Measurements from ENCODE around the gene GRAP.

The GRAP gene

GRCh38 chr17:19004421-19005136 is 42.2 kb downstream of the GRAP start, which contains the start of gene FAM83G:
Gene FAM83G (minus strand): TSS chr17:19004764. CDS start chr17:19004041, 723 bp downstream.
- peak; percentile 64 for FAIRE-seq

GRCh38 chr17:19003543-19004420 is 43.0 kb downstream of the GRAP start:
- DNase-seq (ENCODE audit: insufficient read length, low spot score), result peak; percentile 54
- FAIRE-seq, result no peak

More at GRCh38 chr17:19004421-19005136, 42.2 kb downstream of the GRAP start, which contains the start of gene FAM83G:
- peak; percentile 87 for DNase-seq (ENCODE audit: insufficient read length, low spot score)

GRCh38 chr17:19002805-19003542 is 43.8 kb downstream of the GRAP start:
- peak; percentile 45 for FAIRE-seq
- no peak for DNase-seq (ENCODE audit: insufficient read length, low spot score)

GRCh38 chr17:19001907-19002590 is 44.7 kb downstream of the GRAP start:
- no peak for FAIRE-seq
- no peak for DNase-seq (ENCODE audit: insufficient read length, low spot score)

GRCh38 chr17:19000531-19001325 is 46.0 kb downstream of the GRAP start:
- FAIRE-seq (no peak), DNase-seq (ENCODE audit: insufficient read length, low spot score) (no peak)

- no peak for FAIRE-seq
- no peak for DNase-seq (ENCODE audit: insufficient read length, low spot score)
Observed at GRCh38 chr17:18999911-19000310, 46.8 kb downstream of the GRAP start.

GRCh38 chr17:18999394-18999793 is 47.4 kb downstream of the GRAP start:
- FAIRE-seq (no peak), DNase-seq (ENCODE audit: insufficient read length, low spot score) (no peak)

- DNase-seq (ENCODE audit: insufficient read length, low spot score), result no peak
- FAIRE-seq, result no peak
Observed at GRCh38 chr17:18997650-18998196, 49.0 kb downstream of the GRAP start.

- FAIRE-seq, result no peak
- no peak for DNase-seq (ENCODE audit: insufficient read length, low spot score)
Observed at GRCh38 chr17:18996458-18996857, 50.3 kb downstream of the GRAP start.

- FAIRE-seq (peak; percentile 66), DNase-seq (ENCODE audit: insufficient read length, low spot score) (no peak)
Observed at GRCh38 chr17:18995220-18995619, 51.5 kb downstream of the GRAP start.

- FAIRE-seq (no peak), DNase-seq (ENCODE audit: insufficient read length, low spot score) (no peak)
Observed at GRCh38 chr17:18994631-18995030, 52.1 kb downstream of the GRAP start.

- FAIRE-seq, result no peak
- no peak for DNase-seq (ENCODE audit: insufficient read length, low spot score)
Observed at GRCh38 chr17:18993905-18994526, 52.7 kb downstream of the GRAP start.

GRCh38 chr17:18992454-18993130 is 54.2 kb downstream of the GRAP start:
- no peak for FAIRE-seq
- peak; percentile 65 for DNase-seq (ENCODE audit: insufficient read length, low spot score)

- no peak for DNase-seq (ENCODE audit: insufficient read length, low spot score)
- no peak for FAIRE-seq
Observed at GRCh38 chr17:18991531-18992315, 55.0 kb downstream of the GRAP start.

GRCh38 chr17:18990331-18990730 is 56.4 kb downstream of the GRAP start:
- FAIRE-seq (no peak), DNase-seq (ENCODE audit: insufficient read length, low spot score) (no peak)

- DNase-seq (ENCODE audit: insufficient read length, low spot score) (no peak), FAIRE-seq (no peak)
Observed at GRCh38 chr17:18988546-18989173, 58.1 kb downstream of the GRAP start.
